HS-5 (cell line): ENCODE results near the gene SLC39A13.

ENCODE experiments used
- DNase-seq: peaks from one replicate; pipeline ENCODE4 v3.0.0-alpha.2; 2012; ENCODE audit warnings: low read depth

SLC39A13 gene

GRCh38 chr11:47384498-47384897 is 23.9 kb upstream of the SLC39A13 start:
- no peak for DNase-seq

GRCh38 chr11:47387944-47388696 is 20.3 kb upstream of the SLC39A13 start:
- no peak for DNase-seq

DNA sequence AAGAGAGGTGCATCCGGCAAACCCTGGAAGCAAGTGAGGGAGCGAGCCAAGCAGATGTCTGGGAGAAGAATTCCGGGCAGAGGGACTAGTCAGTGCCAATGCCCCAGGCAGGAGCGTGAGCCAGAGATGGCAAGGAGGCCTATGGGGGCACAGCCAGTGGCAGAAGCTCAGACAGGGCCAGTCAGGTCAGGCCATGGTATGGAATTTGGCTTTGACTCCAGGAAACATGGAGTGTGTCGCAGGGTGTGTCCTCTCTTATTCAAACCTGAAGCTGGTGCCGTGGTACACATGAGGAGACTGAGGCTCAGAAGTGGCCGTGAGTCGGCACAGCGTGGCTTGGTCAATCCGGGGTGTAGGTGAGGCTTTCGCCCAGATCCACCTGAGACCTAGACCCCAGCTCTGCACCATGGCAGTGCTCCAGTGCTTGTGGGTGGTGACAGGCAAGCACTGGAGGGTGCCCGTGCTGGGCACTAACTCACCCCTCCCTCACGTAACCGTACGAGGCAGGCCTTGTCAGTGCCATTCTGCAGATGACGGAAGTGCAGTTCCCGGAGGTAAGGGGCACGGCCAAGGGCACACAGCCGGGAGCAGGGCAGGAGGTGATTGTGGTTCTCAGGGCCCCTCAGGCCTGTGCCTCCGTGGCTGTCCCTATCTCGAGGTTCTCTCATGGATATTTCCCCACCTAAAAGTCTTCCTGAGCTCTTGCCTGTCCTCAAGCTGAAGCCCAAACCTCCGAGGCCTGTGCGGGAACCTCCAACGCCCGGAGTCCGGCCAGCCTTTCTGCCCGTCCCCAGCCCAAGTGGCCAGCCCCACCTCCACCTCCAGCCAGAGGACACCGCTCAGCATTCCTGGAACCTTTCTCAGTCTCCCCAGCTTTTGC is 19.5 kb upstream of the SLC39A13 start:
- DNase-seq, result no peak

DNA sequence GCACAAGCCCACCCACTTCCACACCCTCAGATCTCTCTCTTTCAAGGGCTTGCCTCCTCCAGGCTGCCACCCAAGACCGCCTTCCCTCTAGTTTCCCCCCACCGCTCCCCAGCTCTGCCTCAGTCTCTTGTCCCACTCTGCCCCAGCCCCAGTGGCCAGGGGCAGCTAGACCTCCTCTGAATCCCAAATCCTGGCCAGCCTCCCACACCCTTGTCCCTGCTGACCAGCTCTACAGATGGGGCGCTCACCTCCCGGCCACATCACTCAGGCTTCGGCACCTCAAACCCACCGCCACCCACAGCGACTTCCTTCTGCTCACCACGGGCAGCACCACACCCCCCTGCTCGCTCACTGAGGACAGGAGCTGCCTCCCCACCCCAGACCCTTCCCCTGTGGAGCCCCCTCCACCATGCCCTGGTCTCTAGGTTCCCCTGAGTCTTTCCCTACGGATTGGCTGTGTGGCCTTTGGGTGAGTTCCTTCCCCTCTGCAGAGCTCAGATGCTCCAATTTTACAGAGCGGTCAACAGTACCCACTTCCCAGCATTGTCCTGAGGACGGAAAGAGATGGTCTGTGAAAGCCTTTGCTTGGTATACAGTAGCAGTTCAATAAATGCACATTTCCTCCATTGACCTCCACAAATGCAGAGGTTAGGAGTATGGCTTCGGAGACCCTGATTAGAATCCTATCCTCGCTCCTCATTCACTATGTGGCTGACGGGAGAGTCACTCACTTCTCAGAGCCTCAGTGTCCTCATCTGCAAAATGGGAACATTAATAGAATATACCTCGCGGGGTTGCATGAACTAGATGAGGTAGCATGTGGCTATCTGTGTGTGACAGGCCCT is 18.6 kb upstream of the SLC39A13 start:
- DNase-seq, result no peak

- no peak for DNase-seq
These were observed 18.0 kb upstream of the SLC39A13 start for GRCh38 chr11:47390422-47390760.

DNA sequence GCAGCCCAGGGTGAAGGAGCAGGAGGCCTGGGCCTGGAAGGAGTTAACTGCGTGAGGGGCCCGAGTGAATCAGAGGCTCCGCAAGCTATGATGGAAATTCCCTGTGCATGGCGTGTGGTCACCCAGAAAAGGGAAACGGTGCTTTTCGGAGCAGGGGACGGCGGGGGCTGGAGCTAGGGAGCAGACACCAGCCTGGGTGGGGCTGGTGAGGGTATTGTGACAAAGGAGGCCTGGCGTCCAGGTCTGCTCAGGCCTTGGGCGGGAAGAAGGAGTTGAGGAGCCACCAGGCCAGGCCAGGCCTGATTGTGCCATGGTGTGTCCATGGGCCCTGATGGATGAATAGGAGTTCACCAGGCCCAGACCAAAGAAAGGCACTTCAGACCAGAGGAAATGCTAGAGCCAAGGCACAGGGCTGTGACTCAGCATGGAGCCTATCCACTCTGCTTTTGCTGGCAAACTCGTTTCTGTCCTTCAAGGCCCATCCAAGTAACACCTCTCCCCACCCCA is 17.3 kb upstream of the SLC39A13 start:
- no peak for DNase-seq

DNA sequence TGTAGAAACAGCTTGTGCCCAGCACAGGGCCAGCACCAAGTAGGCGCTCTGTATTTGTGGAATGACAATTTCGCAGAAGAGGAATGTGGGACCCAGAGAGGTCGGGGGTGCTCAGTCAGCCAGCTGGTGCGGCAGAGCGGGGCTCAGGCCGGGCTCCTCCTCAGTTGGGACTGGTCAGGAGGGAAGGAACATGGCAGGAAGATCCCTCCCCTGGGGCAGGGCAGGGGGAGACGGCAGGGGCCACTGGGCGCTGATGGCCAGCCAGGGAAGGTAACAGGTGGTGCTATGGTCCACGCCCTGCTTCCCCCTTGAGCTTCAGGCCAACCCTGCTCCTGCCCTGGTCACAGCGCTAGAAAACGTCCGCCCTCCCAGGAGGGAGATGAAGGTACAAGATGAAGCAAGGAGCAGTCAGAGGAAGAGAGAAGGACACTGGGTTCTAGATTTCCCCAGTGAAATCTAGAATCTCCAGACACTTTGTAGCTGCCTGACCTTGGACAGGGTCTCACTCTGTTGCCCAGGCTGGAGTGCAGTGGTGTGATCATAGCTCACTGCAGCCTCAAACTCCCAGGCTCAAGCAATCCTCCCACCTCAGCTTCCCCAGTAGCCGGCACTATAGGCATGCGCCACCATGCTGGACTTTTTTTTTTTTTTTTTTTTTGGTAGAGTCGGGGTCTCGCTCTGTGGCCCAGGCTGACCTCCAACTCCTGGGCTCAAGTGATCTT is 16.5 kb upstream of the SLC39A13 start:
- DNase-seq, result no peak

GRCh38 chr11:47392546-47393162 is 15.7 kb upstream of the SLC39A13 start:
- no peak for DNase-seq

DNA sequence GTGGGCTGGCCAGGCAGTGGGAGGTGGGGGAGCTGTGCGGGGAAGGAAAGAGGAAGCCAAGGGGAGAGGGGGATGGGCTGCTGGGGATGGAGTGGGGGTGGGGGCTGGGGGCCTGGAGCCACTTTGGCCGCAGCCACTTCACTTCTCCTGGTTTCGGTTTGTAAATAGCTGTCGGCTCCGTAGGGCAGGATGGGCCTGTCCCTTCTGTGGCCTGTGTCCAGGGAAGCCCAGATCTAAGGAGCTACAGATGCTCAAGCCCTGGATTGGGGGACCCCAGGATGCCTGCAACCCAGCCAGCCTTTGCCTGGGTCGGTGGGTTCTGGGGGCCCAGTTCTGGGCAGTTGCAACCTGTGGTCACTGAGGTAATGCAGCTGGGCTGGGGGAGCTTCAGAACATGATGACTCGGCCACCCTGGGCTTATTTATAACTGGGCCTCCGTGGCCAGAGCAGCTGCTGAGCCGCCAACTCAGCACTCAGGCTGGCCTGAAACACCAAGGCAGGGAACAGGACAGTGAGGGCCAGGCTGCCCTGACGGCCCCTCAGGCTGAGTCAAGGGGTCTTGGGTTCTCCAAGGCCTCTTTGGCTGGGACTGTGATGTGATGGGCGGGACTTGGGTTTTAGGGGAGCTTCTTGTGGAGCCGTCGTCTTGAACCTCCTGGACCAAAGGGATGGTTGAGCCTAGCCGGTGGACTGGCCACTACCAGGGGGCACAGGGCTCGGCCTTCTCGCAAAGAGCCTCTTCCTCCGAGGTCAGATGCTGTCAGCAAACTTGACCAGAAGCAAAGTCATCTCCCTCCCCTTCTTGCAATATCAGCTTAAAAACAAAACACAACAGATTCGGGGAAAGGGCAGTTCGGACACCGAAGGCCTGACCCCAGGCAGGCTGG is 15.0 kb upstream of the SLC39A13 start:
- no peak for DNase-seq

GRCh38 chr11:47394050-47394321 is 14.4 kb upstream of the SLC39A13 start:
- no peak for DNase-seq

DNA sequence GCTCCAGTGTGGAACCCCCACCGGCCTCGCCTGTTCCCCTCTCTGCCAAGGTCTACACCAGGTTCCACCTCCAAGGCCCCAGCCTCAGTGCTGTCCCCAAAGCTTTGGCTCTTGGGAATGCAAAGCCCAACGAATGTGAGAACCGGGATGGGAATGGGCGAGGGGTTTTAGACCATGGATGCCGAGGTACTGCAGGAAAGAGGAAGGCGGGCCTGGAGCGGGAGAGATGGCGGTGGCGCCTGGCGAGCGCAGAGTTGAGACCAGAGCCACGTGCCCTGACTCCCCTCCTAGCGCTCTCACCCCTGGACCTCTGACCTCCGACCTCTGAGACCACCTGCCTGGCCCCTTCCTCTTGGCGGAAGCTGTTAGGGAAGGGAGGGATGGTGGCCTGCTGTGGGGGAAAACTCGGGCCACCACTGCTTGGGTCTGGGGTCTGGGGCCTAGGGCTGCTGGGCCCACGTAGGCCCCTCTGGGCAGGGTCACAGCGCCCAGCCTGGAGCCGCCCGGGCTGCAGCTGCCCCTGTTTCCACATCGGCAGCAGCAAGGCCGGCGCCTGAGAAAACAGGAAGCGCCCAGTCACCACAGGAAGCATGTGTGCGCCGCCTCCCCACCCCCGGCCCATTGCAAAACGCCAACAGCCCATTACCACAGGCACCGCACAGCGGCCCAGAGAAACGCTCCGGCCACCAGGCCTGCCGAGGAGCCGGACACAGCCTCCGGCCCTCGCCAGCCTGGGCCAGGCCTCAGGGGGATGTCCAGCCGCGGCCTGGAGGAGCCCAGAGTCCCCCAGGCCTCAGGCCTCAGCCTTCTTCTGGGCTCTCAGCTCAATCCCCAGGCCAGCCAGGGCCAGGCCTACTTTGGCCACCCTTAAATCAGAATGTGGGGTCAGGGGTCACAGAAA is 13.8 kb upstream of the SLC39A13 start:
- DNase-seq, result no peak

DNA sequence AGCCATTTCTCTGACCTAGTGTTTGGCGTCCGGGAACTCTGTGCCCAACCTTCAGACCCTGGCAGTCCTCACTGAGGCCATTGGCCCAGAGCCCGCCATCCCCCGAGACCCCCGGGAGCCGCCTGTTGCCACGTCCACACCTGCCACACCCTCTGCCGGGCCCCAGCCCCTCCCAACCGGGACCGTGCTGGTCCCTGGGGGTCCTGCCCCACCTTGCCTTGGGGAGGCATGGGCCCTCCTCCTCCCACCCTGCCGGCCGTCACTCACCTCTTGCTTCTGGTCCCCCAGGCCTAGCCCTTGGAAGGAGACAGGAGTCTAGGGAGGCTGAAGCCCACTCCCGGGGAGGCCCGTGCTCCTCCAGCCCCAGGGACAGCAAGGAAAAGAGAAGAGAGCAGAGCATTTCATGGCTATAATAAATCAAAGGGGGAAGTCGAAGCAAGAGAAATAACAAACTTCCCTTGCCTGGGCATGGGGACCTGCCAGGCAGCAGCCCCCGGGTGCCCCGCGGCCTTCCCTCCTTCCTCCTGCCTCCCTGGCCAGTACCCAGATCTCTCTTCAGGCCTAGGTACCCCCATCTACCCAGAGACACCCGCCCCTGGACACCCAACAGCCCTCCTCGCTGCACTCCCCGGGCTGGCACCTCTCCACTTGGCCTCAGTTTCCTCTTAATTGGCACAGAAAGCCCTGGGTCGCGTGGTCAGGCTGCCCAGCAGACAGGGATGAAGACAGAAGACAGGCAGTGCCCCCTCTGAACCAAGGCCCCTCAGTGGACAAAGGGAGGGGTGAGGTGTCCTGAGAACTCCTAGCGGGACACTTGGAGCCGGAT is 13.0 kb upstream of the SLC39A13 start:
- DNase-seq, result no peak

- DNase-seq, result no peak
These were observed 12.4 kb upstream of the SLC39A13 start for GRCh38 chr11:47396049-47396320.

DNA sequence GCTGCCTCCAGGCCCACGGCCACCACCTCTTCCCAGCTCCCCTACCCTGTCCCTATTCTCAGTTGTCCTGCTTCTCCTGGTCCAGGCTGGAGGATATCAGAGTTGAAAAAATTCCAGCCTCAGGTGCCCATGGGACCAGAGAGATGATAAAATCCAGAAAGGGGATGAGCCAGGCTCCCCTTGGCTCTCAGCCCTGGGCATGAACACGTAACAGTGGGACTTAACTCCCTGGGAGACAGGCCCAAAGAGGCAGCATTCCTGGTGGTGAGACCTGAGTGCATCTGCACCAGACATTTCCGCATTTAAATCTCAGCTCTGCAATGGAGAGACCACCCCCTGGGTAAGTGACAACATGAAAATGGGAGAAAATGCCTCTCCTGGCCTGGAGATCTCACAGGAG is 10.4 kb upstream of the SLC39A13 start:
- no peak for DNase-seq

DNA sequence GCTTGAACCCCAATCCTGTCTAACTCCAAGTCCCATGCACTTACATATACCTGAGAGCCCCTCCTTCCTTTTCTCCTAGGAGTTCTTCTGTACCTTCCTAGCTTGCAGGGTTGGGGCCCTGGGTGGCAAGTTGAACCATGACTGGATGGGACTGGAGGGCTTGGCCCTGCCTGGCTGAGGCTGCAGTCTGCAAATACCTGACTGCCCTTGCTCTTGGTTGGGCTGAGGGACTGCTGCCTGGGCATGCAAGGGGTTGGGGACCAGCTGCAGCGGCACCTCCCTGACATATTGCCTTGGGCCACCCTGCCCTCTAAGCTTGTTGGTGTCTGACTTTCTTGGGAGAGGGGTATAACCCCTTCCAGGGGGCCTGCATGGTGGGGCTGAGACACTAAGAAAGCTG is 9.8 kb upstream of the SLC39A13 start:
- no peak for DNase-seq

GRCh38 chr11:47399860-47400767 is 8.3 kb upstream of the SLC39A13 start:
- no peak for DNase-seq

DNA sequence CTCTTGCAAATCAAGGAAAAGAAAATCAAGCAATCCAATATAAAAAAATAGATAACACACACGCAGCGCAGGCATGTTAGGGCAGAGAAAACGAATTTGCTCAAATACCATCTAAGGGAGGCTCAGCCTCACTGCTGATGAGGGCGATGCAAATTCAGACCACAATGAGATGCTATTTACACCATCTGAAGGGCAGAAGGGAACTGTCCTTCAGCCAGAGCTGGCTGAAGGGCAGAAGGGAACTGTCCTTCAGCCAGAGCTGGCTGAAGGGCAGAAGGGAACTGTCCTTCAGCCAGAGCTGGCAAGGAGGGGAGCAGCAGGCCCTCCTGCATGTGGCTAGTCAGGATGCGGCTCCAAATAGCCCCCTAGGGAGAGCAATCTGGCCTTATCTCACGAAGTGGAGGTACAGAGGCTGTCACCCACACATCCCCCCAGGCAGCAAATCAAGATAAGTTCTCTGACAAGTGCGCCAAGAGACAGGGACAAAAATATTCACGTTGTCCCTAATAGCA is 7.6 kb upstream of the SLC39A13 start:
- no peak for DNase-seq
